GM12878 (cell line): Measurements from ENCODE around the gene MRPS15.

Source experiments
- ATF2 ChIP-seq: IDR thresholded peaks from 2 replicates; pipeline ENCODE4 v1.6.1; 2012; ENCODE audit warnings: low read length, inconsistent platforms
- ATF3 ChIP-seq: IDR thresholded peaks from 2 replicates; pipeline ENCODE4 v1.6.1; 2011; ENCODE audit warnings: low read depth, mild to moderate bottlenecking, low read length, moderate library complexity, borderline replicate concordance; ENCODE audit errors: extremely low read depth
- BACH1 ChIP-seq: fragments of 450-650 bp; IDR thresholded peaks from 2 replicates; pipeline ENCODE4 v1.6.1; 2017; ENCODE audit warnings: mild to moderate bottlenecking, borderline replicate concordance
- PKNOX1 ChIP-seq: fragments of 450-650 bp; IDR thresholded peaks from 2 replicates; pipeline ENCODE4 v1.6.1; 2016; ENCODE audit warnings: mild to moderate bottlenecking
- POLR2A ChIP-seq: IDR thresholded peaks from 2 replicates; pipeline ENCODE4 v1.6.1; 2011; ENCODE audit warnings: low read depth, mild to moderate bottlenecking, low read length
- POLR2AphosphoS5 ChIP-seq: IDR thresholded peaks from 2 replicates; pipeline ENCODE4 v1.6.1; 2011; ENCODE audit warnings: mild to moderate bottlenecking, low read length, inconsistent platforms
- RAD21 ChIP-seq: IDR thresholded peaks from 2 replicates; pipeline ENCODE4 v1.6.1; 2011; ENCODE audit warnings: mild to moderate bottlenecking, low read depth, low read length, moderate library complexity; ENCODE audit not compliant: insufficient read depth
- RCOR1 ChIP-seq: conservative IDR thresholded peaks from 2 replicates; pipeline ENCODE4 v1.6.1; 2012; ENCODE audit warnings: low read depth, low read length, improper control_type of control experiment
- YY1 ChIP-seq: IDR thresholded peaks from 2 replicates; pipeline ENCODE4 v1.6.1; 2011; ENCODE audit warnings: low read depth, mild to moderate bottlenecking, low read length
- ZNF274 ChIP-seq: IDR thresholded peaks from one replicate; pipeline ENCODE4 v1.8.0; 2011; ENCODE audit not compliant: insufficient read length, insufficient read depth
- TF ChIP-seq, protein P1 (sequence below): IDR thresholded peaks from 2 replicates; pipeline ENCODE4 v1.6.1; 2011; ENCODE audit warnings: borderline replicate concordance, low read depth, mild to moderate bottlenecking, moderate library complexity, mixed read lengths, low read length; ENCODE audit not compliant: insufficient read depth; ENCODE audit errors: extremely low read length
- TF ChIP-seq, protein P2 (sequence below), 3 experiments: IDR thresholded peaks in 2 of 3; conservative IDR thresholded peaks in 1 of 3; 2 replicates each; pipeline ENCODE4 v1.5.1; 2011; ENCODE audit warnings: low read depth in 3 of 3, low read length in 3 of 3, mild to moderate bottlenecking in 3 of 3, control low read depth in 2 of 3, moderate library complexity in 2 of 3, inconsistent platforms in 1 of 3, mixed read lengths in 1 of 3; ENCODE audit not compliant: control insufficient read depth in 2 of 3, insufficient read depth in 1 of 3; ENCODE audit errors: extremely low read depth in 1 of 3
- TF ChIP-seq, protein P3 (sequence below): IDR thresholded peaks from 2 replicates; pipeline ENCODE4 v1.6.1; 2011; ENCODE audit warnings: low read depth, low read length, improper control_type of control experiment, borderline replicate concordance

DNA sequence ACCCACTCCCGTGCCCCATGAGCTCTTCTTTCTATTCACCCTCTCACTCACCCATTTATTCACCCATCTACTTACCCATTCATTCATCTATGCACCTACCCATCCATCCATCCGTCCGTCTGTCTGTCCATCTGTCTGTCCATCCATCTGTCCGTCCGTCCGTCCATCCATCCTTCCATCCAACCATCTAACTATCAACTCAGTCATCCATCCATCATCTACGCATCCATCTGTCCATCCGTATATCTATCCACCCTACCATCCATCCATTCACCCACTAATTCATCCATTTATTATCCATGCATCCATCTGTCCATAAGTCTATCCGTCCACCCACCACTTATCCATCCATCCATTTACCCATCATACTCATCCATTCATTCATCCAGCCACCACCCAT lies 29.3 kb upstream of the MRPS15 start:
- TF ChIP-seq RCOR1 (no peak), ATF2 (no peak), POLR2A (no peak), ZNF274 (no peak), BACH1 (no peak), PKNOX1 (no peak), POLR2AphosphoS5 (no peak), RAD21 (no peak), YY1 (no peak), ATF3 (no peak)
- TF ChIP-seq, protein P1, sequence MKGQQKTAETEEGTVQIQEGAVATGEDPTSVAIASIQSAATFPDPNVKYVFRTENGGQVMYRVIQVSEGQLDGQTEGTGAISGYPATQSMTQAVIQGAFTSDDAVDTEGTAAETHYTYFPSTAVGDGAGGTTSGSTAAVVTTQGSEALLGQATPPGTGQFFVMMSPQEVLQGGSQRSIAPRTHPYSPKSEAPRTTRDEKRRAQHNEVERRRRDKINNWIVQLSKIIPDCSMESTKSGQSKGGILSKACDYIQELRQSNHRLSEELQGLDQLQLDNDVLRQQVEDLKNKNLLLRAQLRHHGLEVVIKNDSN: no peak
- TF ChIP-seq, protein P2, sequence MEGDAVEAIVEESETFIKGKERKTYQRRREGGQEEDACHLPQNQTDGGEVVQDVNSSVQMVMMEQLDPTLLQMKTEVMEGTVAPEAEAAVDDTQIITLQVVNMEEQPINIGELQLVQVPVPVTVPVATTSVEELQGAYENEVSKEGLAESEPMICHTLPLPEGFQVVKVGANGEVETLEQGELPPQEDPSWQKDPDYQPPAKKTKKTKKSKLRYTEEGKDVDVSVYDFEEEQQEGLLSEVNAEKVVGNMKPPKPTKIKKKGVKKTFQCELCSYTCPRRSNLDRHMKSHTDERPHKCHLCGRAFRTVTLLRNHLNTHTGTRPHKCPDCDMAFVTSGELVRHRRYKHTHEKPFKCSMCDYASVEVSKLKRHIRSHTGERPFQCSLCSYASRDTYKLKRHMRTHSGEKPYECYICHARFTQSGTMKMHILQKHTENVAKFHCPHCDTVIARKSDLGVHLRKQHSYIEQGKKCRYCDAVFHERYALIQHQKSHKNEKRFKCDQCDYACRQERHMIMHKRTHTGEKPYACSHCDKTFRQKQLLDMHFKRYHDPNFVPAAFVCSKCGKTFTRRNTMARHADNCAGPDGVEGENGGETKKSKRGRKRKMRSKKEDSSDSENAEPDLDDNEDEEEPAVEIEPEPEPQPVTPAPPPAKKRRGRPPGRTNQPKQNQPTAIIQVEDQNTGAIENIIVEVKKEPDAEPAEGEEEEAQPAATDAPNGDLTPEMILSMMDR (IDR thresholded peaks at IDR 0.05 in 2 of 3, conservative IDR thresholded peaks at IDR 0.05 in 1 of 3; ENCODE audit: control insufficient read depth in 2 of 3, extremely low read depth in 1 of 3, insufficient read depth in 1 of 3, low read depth in 3 of 3, low read length in 3 of 3): no peak
- TF ChIP-seq, protein P3, sequence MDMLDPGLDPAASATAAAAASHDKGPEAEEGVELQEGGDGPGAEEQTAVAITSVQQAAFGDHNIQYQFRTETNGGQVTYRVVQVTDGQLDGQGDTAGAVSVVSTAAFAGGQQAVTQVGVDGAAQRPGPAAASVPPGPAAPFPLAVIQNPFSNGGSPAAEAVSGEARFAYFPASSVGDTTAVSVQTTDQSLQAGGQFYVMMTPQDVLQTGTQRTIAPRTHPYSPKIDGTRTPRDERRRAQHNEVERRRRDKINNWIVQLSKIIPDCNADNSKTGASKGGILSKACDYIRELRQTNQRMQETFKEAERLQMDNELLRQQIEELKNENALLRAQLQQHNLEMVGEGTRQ: no peak
